Smooth muscle cell (in vitro differentiated cells): ENCODE data around the gene NELFA. TPM values are rescaled to one million over a fixed set of nuclear protein-coding genes. Genes with fewer than 3 reads are reported as not detected.

Experiments used
- DNase-seq: peaks from one replicate; lab custom pipeline; 2025; ENCODE audit not compliant: unreplicated experiment; lab: John Stamatoyannopoulos, UW
- H2AFZ ChIP-seq: fragments of 200-600 bp; sonication (generic); 2 replicates; pipeline ENCODE4 v1.6.0; 2016; ENCODE audit warnings: antibody characterized with exemption, low read depth, mild to moderate bottlenecking
- H3F3A ChIP-seq: fragments of 200-600 bp; sonication (generic); 2 replicates; pipeline ENCODE4 v1.6.0; 2017; ENCODE audit warnings: antibody characterized with exemption, low read depth
- H3K27ac ChIP-seq: fragments of 200-600 bp; sonication (generic); 2 replicates; pipeline ENCODE4 v1.5.1; 2016; ENCODE audit warnings: low read depth, mild to moderate bottlenecking
- H3K27me3 ChIP-seq: fragments of 200-600 bp; sonication (generic); 2 replicates; pipeline ENCODE4 v1.6.1; 2016; ENCODE audit warnings: low read depth, mild to moderate bottlenecking
- H3K36me3 ChIP-seq: fragments of 200-600 bp; sonication (generic); 2 replicates; pipeline ENCODE4 v1.5.1; 2016; ENCODE audit warnings: low read depth
- H3K4me1 ChIP-seq: fragments of 200-600 bp; sonication (generic); 2 replicates; pipeline ENCODE4 v1.5.1; 2016; ENCODE audit warnings: low read depth
- H3K4me2 ChIP-seq: fragments of 200-600 bp; sonication (generic); 2 replicates; pipeline ENCODE4 v1.6.0; 2016; ENCODE audit warnings: mild to moderate bottlenecking
- H3K4me3 ChIP-seq: fragments of 200-600 bp; sonication (generic); 2 replicates; pipeline ENCODE4 v1.5.1; 2016; ENCODE audit warnings: mild to moderate bottlenecking
- H3K79me2 ChIP-seq: fragments of 200-600 bp; sonication (generic); 2 replicates; pipeline ENCODE4 v1.6.0; 2016; ENCODE audit warnings: low read depth, mild to moderate bottlenecking
- H3K9ac ChIP-seq: fragments of 200-600 bp; sonication (generic); 2 replicates; pipeline ENCODE4 v1.6.0; 2016; ENCODE audit warnings: low read depth
- H3K9me3 ChIP-seq: fragments of 200-600 bp; sonication (generic); replicated peaks from 2 replicates; pipeline ENCODE4 v1.5.1; 2016; ENCODE audit warnings: low read depth
- H4K20me1 ChIP-seq: fragments of 200-600 bp; sonication (generic); 2 replicates; pipeline ENCODE4 v1.6.0; 2016; ENCODE audit warnings: low read depth
- CTCF ChIP-seq: fragments of 200-600 bp; sonication (generic); IDR thresholded peaks from 2 replicates; pipeline ENCODE4 v1.5.1; 2017; ENCODE audit warnings: borderline replicate concordance, mild to moderate bottlenecking, antibody characterized with exemption; ENCODE audit not compliant: insufficient read depth, poor library complexity, severe bottlenecking
- WGBS: methylation state at CpG from one replicate; pipeline ENCODE4 v1.1.7; 2016; ENCODE audit warnings: low lambda C conversion rate; 5-methylcytosine and 5-hydroxymethylcytosine counted together
- polyA plus RNA-seq: library from polyadenylated mRNA; unstranded; fragments of >200 nt; fragmentation: Nextera tagmentation; extraction: Ambion mirVana; gene quantifications from 2 replicates; pipeline ENCODE4 v1.2.1, GENCODE V29; 2016
- total RNA-seq: library from RNA; depleted of rRNA; stranded (reverse); fragments of >200 nt; gene quantifications from 2 replicates; pipeline ENCODE4 v1.2.3, GENCODE V29; 2014

Gene NELFA
- total and polyA plus RNA-seq, 2 experiments from 2014 or later, result 16.3 to 33.7 TPM

GRCh38 chr4:1959104-1959384, 49.7 kb downstream of the NELFA start:
- H3F3A ChIP-seq, result no peaks in the 10 kb centered on the region
- no peak overlapping the region for H3K9ac ChIP-seq
- H3K4me3 ChIP-seq, result no peak overlapping the region
- no peak overlapping the region for H3K27ac ChIP-seq
- no peaks in the 10 kb centered on the region for H4K20me1 ChIP-seq
- no peak overlapping the region for H2AFZ ChIP-seq
- 96% methylated on average over 5 of the region's 5 CpGs for WGBS
- no peaks in the 10 kb centered on the region for H3K27me3 ChIP-seq
- no peak for DNase-seq
- H3K4me2 ChIP-seq, result no peak overlapping the region
- no peaks in the 10 kb centered on the region for H3K9me3 ChIP-seq
- H3K36me3 ChIP-seq, result no peaks in the 10 kb centered on the region
- no peak for TF ChIP-seq CTCF
- no peaks in the 10 kb centered on the region for H3K4me1 ChIP-seq
- H3K79me2 ChIP-seq, result no peaks in the 10 kb centered on the region

- Histone ChIP-seq H3K79me2 (no peaks in the 10 kb centered on the region), H3K36me3 (no peaks in the 10 kb centered on the region), H3K4me3 (no peak overlapping the region), H3K27me3 (no peaks in the 10 kb centered on the region), H3K4me1 (no peaks in the 10 kb centered on the region), H3K9me3 (no peaks in the 10 kb centered on the region), H3F3A (no peaks in the 10 kb centered on the region), H2AFZ (no peak overlapping the region), H3K4me2 (no peak overlapping the region), H4K20me1 (no peaks in the 10 kb centered on the region), H3K27ac (no peak overlapping the region), H3K9ac (no peak overlapping the region)
- no peak for DNase-seq
- 92% methylated on average over 15 of the region's 15 CpGs for WGBS
- no peak for TF ChIP-seq CTCF
Observed at GRCh38 chr4:1958276-1959103, 50.3 kb downstream of the NELFA start.

GRCh38 chr4:1956631-1957030, 52.1 kb downstream of the NELFA start:
- Histone ChIP-seq H3K9ac (no peak overlapping the region), H3K4me1 (no peaks in the 10 kb centered on the region), H3K79me2 (no peaks in the 10 kb centered on the region), H4K20me1 (no peaks in the 10 kb centered on the region), H3F3A (no peaks in the 10 kb centered on the region), H3K9me3 (no peaks in the 10 kb centered on the region), H3K27ac (no peak overlapping the region), H2AFZ (no peak overlapping the region), H3K27me3 (no peaks in the 10 kb centered on the region), H3K4me2 (no peak overlapping the region), H3K4me3 (no peak overlapping the region), H3K36me3 (no peaks in the 10 kb centered on the region)
- TF ChIP-seq CTCF, result no peak
- WGBS, result 91% methylated on average over 12 of the region's 12 CpGs
- no peak for DNase-seq

GRCh38 chr4:1953335-1953734, 55.4 kb downstream of the NELFA start:
- no peaks in the 10 kb centered on the region for H3K79me2 ChIP-seq
- H3K4me1 ChIP-seq, result no peaks in the 10 kb centered on the region
- H3K4me2 ChIP-seq, result no peak overlapping the region
- H3K27me3 ChIP-seq, result no peaks in the 10 kb centered on the region
- WGBS, result 98% methylated on average over 9 of the region's 9 CpGs
- H3F3A ChIP-seq, result no peaks in the 10 kb centered on the region
- H3K4me3 ChIP-seq, result no peak overlapping the region
- no peak overlapping the region for H2AFZ ChIP-seq
- no peaks in the 10 kb centered on the region for H3K9me3 ChIP-seq
- H4K20me1 ChIP-seq, result no peaks in the 10 kb centered on the region
- no peak overlapping the region for H3K27ac ChIP-seq
- H3K36me3 ChIP-seq, result no peaks in the 10 kb centered on the region
- no peak for TF ChIP-seq CTCF
- no peak for DNase-seq
- H3K9ac ChIP-seq, result no peak overlapping the region
